Neural progenitor cell (in vitro differentiated cells): Measurements from ENCODE around the gene ULK4.

Experiments
- EZH2 ChIP-seq: fragments of 200-600 bp; sonication (generic); IDR thresholded peaks from 2 replicates; pipeline ENCODE4 v1.6.1; 2017; ENCODE audit warnings: antibody characterized with exemption, mild to moderate bottlenecking, moderate library complexity
- EZH2phosphoT487 ChIP-seq: fragments of 200-600 bp; sonication (generic); IDR thresholded peaks from 2 replicates; pipeline ENCODE4 v1.6.1; 2017; ENCODE audit warnings: antibody characterized with exemption
- TF ChIP-seq, protein P1 (sequence below): fragments of 200-600 bp; sonication (generic); IDR thresholded peaks from 2 replicates; pipeline ENCODE4 v1.5.1; 2017; ENCODE audit warnings: antibody characterized with exemption, mild to moderate bottlenecking

DNA sequence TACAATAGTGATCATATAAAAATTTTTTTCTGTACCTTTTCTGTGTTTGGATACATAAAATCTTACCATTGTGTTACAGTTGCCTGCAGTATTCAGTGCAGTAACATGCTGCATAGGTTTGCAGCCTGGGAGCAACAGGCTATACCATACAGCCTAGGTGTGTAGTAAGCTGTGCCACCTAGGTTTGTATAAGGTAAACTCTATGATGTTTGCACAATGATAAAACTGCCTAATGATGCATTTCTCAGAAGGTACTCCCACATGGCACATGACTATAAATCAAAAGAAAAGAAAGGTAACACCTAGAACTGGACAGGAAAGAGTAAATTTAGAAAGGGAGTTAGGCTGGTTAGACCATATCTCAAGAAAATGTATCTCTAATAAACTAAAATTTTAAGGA is 293.5 kb downstream of the ULK4 start:
- TF ChIP-seq, protein P1, sequence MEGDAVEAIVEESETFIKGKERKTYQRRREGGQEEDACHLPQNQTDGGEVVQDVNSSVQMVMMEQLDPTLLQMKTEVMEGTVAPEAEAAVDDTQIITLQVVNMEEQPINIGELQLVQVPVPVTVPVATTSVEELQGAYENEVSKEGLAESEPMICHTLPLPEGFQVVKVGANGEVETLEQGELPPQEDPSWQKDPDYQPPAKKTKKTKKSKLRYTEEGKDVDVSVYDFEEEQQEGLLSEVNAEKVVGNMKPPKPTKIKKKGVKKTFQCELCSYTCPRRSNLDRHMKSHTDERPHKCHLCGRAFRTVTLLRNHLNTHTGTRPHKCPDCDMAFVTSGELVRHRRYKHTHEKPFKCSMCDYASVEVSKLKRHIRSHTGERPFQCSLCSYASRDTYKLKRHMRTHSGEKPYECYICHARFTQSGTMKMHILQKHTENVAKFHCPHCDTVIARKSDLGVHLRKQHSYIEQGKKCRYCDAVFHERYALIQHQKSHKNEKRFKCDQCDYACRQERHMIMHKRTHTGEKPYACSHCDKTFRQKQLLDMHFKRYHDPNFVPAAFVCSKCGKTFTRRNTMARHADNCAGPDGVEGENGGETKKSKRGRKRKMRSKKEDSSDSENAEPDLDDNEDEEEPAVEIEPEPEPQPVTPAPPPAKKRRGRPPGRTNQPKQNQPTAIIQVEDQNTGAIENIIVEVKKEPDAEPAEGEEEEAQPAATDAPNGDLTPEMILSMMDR = no peak
- TF ChIP-seq EZH2 (no peak), EZH2phosphoT487 (no peak)
